H1 (cell line): ENCODE results near the gene MCUB. TPM values are rescaled to one million over a fixed set of nuclear protein-coding genes. Genes with fewer than 3 reads are reported as not detected.

Experiments
- CTCF ChIA-PET: fragments of 300-600 bp; sonication (Branson Sonifier 250); formaldehyde crosslinking; loops from one replicate; lab custom pipeline; 2021; ENCODE audit not compliant: partially characterized antibody; lab: Charles Lee
- POLR2A ChIA-PET: fragments of 300-600 bp; sonication (Branson Sonifier 250); formaldehyde crosslinking; loops from one replicate; lab custom pipeline; 2021; ENCODE audit warnings: inconsistent platforms; ENCODE audit not compliant: partially characterized antibody; lab: Charles Lee
- DNase-seq, 2 experiments: peaks; one replicate each; pipeline versions ENCODE4 v3.0.0 to v3.0.0-alpha.2; 2010 to 2022; ENCODE audit warnings: low spot score in 2 of 2, low read depth in 1 of 2, mixed read lengths in 1 of 2
- FAIRE-seq: peaks from 2 replicates; lab custom pipeline; 2011; peaks lifted over from hg19 to GRCh38; lab: Jason Lieb, UNC
- H2AFZ ChIP-seq: 2 replicates; pipeline ENCODE4 v1.8.1; 2012; ENCODE audit warnings: low read length, inconsistent platforms
- H2AK5ac ChIP-seq: 2 replicates; pipeline ENCODE4 v1.6.1; 2013; ENCODE audit warnings: low read depth, low read length
- H2BK120ac ChIP-seq: replicated peaks from 2 replicates; pipeline ENCODE3; 2013; ENCODE audit warnings: low read depth, low read length, inconsistent platforms
- H2BK12ac ChIP-seq: 2 replicates; pipeline ENCODE4 v1.6.1; 2013; ENCODE audit warnings: low read depth, low read length
- H2BK15ac ChIP-seq: 2 replicates; pipeline ENCODE4 v1.6.1; 2013; ENCODE audit warnings: low read length
- H2BK20ac ChIP-seq: 2 replicates; pipeline ENCODE4 v1.6.1; 2013; ENCODE audit warnings: low read length
- H2BK5ac ChIP-seq: 2 replicates; pipeline ENCODE4 v1.6.1; 2013; ENCODE audit warnings: low read depth, low read length
- H3K14ac ChIP-seq: 2 replicates; pipeline ENCODE4 v1.6.1; 2013; ENCODE audit warnings: inconsistent platforms; ENCODE audit not compliant: insufficient read length
- H3K18ac ChIP-seq: 2 replicates; pipeline ENCODE4 v1.6.1; 2013; ENCODE audit warnings: low read length; ENCODE audit errors: extremely low read depth
- H3K23ac ChIP-seq: 2 replicates; pipeline ENCODE4 v1.6.1; 2013; ENCODE audit warnings: inconsistent platforms; ENCODE audit not compliant: insufficient read length
- H3K23me2 ChIP-seq: 2 replicates; pipeline ENCODE4 v1.6.1; 2013; ENCODE audit warnings: low read depth, low read length
- H3K27ac ChIP-seq: 2 replicates; pipeline ENCODE4 v1.6.1; 2011; ENCODE audit warnings: low read depth, low read length, inconsistent platforms
- H3K27me3 ChIP-seq, 4 experiments: replicated peaks in 1 of 4; 1 replicate in 1 of 4; 2 replicates in 3 of 4; pipeline versions ENCODE4 v1.6.1 to v1.8.1; 2011 to 2013; ENCODE audit warnings: low read length in 3 of 4, mild to moderate bottlenecking in 3 of 4, inconsistent platforms in 2 of 4, mixed read lengths in 2 of 4, moderate library complexity in 1 of 4; ENCODE audit not compliant: control insufficient read depth in 3 of 4, insufficient read depth in 3 of 4; ENCODE audit errors: extremely low read depth in 1 of 4
- H3K36me3 ChIP-seq, 4 experiments: 2 replicates each; pipeline versions ENCODE4 v1.6.1 to v1.8.1; 2011 to 2013; ENCODE audit warnings: mild to moderate bottlenecking in 4 of 4, low read length in 3 of 4, moderate library complexity in 2 of 4, control low read depth in 1 of 4, inconsistent platforms in 1 of 4; ENCODE audit not compliant: insufficient read depth in 4 of 4, control insufficient read depth in 2 of 4
- H3K4ac ChIP-seq: replicated peaks from 2 replicates; pipeline ENCODE3; 2013; ENCODE audit warnings: low read length, low read depth, mixed read lengths, inconsistent platforms; ENCODE audit not compliant: insufficient read length
- H3K4me1 ChIP-seq, 4 experiments: replicated peaks in 1 of 4; 1 replicate in 1 of 4; 2 replicates in 3 of 4; pipeline versions ENCODE4 v1.6.1 to v1.8.1; 2011 to 2013; ENCODE audit warnings: low read length in 3 of 4, inconsistent platforms in 2 of 4, mixed read lengths in 1 of 4; ENCODE audit not compliant: insufficient read depth in 4 of 4, control insufficient read depth in 3 of 4
- H3K4me2 ChIP-seq, 2 experiments: 2 replicates each; pipeline versions ENCODE4 v1.6.1 to v1.8.1; 2011 to 2013; ENCODE audit warnings: low read depth in 2 of 2, low read length in 2 of 2, control low read depth in 1 of 2, inconsistent platforms in 1 of 2, mild to moderate bottlenecking in 1 of 2; ENCODE audit not compliant: insufficient read depth in 1 of 2
- H3K4me3 ChIP-seq, 4 experiments: fragments of 200-600, 300-600 bp in 1 of 4; sonication (generic), shearing (Covaris generic), sonication (Bioruptor Twin) in 1 of 4; 2 replicates each; pipeline versions ENCODE4 v1.5.1 to v1.8.1; 2011 to 2016; ENCODE audit warnings: low read length in 4 of 4, low read depth in 3 of 4, control low read depth in 2 of 4, inconsistent platforms in 2 of 4, mild to moderate bottlenecking in 2 of 4, mixed read lengths in 1 of 4, moderate library complexity in 1 of 4; ENCODE audit not compliant: insufficient read depth in 2 of 4; ENCODE audit errors: extremely low read depth in 1 of 4
- H3K56ac ChIP-seq: replicated peaks from 2 replicates; pipeline ENCODE3; 2013; ENCODE audit warnings: low read depth, mild to moderate bottlenecking, mixed read lengths, low read length, inconsistent platforms; ENCODE audit not compliant: insufficient read length
- H3K79me1 ChIP-seq: 2 replicates; pipeline ENCODE4 v1.6.1; 2013; ENCODE audit warnings: low read depth, low read length, control low read depth
- H3K79me2 ChIP-seq, 2 experiments: 2 replicates each; pipeline versions ENCODE4 v1.6.1 to v1.8.1; 2012 to 2013; ENCODE audit warnings: low read length in 2 of 2, mild to moderate bottlenecking in 2 of 2, inconsistent platforms in 1 of 2; ENCODE audit not compliant: insufficient read depth in 2 of 2, control insufficient read depth in 1 of 2
- H3K9ac ChIP-seq, 4 experiments: replicated peaks in 1 of 4; 1 replicate in 1 of 4; 2 replicates in 3 of 4; pipeline versions ENCODE4 v1.6.1 to v1.8.1; 2011 to 2013; ENCODE audit warnings: low read depth in 3 of 4, low read length in 3 of 4, control low read depth in 2 of 4, mild to moderate bottlenecking in 2 of 4, moderate library complexity in 2 of 4, inconsistent platforms in 1 of 4; ENCODE audit errors: extremely low read depth in 1 of 4
- H3K9me3 ChIP-seq, 2 experiments: 2 replicates each; pipeline versions ENCODE4 v1.6.1 to v1.8.1; 2012 to 2013; ENCODE audit warnings: mild to moderate bottlenecking in 2 of 2, moderate library complexity in 2 of 2, control low read depth in 1 of 2, inconsistent platforms in 1 of 2, low read depth in 1 of 2, low read length in 1 of 2, mixed read lengths in 1 of 2; ENCODE audit not compliant: insufficient read depth in 2 of 2
- H4K20me1 ChIP-seq, 2 experiments: replicated peaks in 1 of 2; 2 replicates each; pipeline versions ENCODE3 to v1.8.1; 2011 to 2013; ENCODE audit warnings: inconsistent platforms in 2 of 2, low read length in 2 of 2, mild to moderate bottlenecking in 1 of 2; ENCODE audit not compliant: insufficient read depth in 2 of 2, control insufficient read depth in 1 of 2
- H4K5ac ChIP-seq: 2 replicates; pipeline ENCODE4 v1.6.1; 2013; ENCODE audit warnings: low read length, low read depth, mixed read lengths, inconsistent platforms; ENCODE audit not compliant: insufficient read length
- H4K8ac ChIP-seq: 2 replicates; pipeline ENCODE4 v1.8.0; 2013; ENCODE audit warnings: mild to moderate bottlenecking, moderate library complexity, low read length, inconsistent platforms; ENCODE audit not compliant: insufficient read depth; ENCODE audit errors: extremely low read depth
- H4K91ac ChIP-seq: replicated peaks from 2 replicates; pipeline ENCODE3; 2013; ENCODE audit warnings: low read length, mixed read lengths, inconsistent platforms; ENCODE audit not compliant: insufficient read length
- BCL11A ChIP-seq, 2 experiments: IDR thresholded peaks; one replicate each; pipeline ENCODE4 v1.6.1; 2011; ENCODE audit warnings: low read depth in 2 of 2, low read length in 2 of 2, mild to moderate bottlenecking in 2 of 2
- CHD2 ChIP-seq: IDR thresholded peaks from 2 replicates; pipeline ENCODE4 v1.6.1; 2012; ENCODE audit warnings: low read length, improper control_type of control experiment
- HDAC6 ChIP-seq: IDR thresholded peaks from one replicate; pipeline ENCODE4 v1.7.1; 2012; ENCODE audit warnings: low read depth, mild to moderate bottlenecking, inconsistent platforms, low read length, moderate library complexity
- KDM5A ChIP-seq: fragments of 200-600 bp; IDR thresholded peaks from 2 replicates; pipeline ENCODE4 v1.7.1; 2012; ENCODE audit warnings: mild to moderate bottlenecking, low read length, inconsistent platforms, mixed read lengths
- MAX ChIP-seq: IDR thresholded peaks from 2 replicates; pipeline ENCODE4 v1.6.1; 2012; ENCODE audit warnings: inconsistent platforms
- NRF1 ChIP-seq: IDR thresholded peaks from 2 replicates; pipeline ENCODE4 v1.6.1; 2011; ENCODE audit warnings: mild to moderate bottlenecking, low read depth, low read length, improper control_type of control experiment
- TAF7 ChIP-seq: optimal IDR thresholded peaks from 2 replicates; pipeline ENCODE3; 2011; ENCODE audit warnings: low read depth, mild to moderate bottlenecking, inconsistent platforms, low read length, moderate library complexity, borderline replicate concordance
- TEAD4 ChIP-seq: IDR thresholded peaks from 2 replicates; pipeline ENCODE4 v1.6.1; 2012; ENCODE audit warnings: low read depth, low read length, inconsistent platforms, mixed read lengths
- WGBS, 2 experiments: shearing (Covaris generic) in 1 of 2; methylation state at CpG; one replicate each; pipeline versions ENCODE4 v1.1.6 to v1.1.7; 2013 to 2015; ENCODE audit warnings: low lambda C conversion rate in 2 of 2, mixed read lengths in 2 of 2, inconsistent platforms in 1 of 2, low coverage in 1 of 2, missing lambda C conversion rate in 1 of 2; ENCODE audit not compliant: insufficient replicate concordance in 2 of 2, insufficient coverage in 1 of 2, insufficient read length in 1 of 2; ENCODE audit errors: extremely low coverage in 1 of 2, missing lambda C conversion rate in 1 of 2; 5-methylcytosine and 5-hydroxymethylcytosine counted together
- polyA plus RNA-seq, 7 experiments: library from polyadenylated mRNA; depleted of rRNA in 3 of 7; stranded (reverse) in 5 of 7; unstranded in 2 of 7; fragments of >200 nt in 5 of 7; fragments of 200-250 nt in 2 of 7; gene quantifications; 1 replicate in 5 of 7; 2 replicates in 1 of 7; 4 replicates in 1 of 7; pipeline versions ENCODE4 v1.2.1 to v1.2.3, GENCODE V29; 2011 to 2013; ENCODE audit warnings: missing spikeins in 2 of 7, mixed read lengths in 2 of 7
- total RNA-seq: library from RNA; stranded (reverse); fragmentation: NEBNext Ultra II Directional; extraction: Animal tissue kit (Norgen Biotek cat#: 25700); gene quantifications from 2 replicates; pipeline ENCODE4 v1.2.1, GENCODE V29; 2021

The MCUB gene
- total and polyA plus RNA-seq, 2 of the 8 experiments (the other 6 are each of a cell fraction or from before 2014, with no cell fraction given), result 15.2 to 19.4 TPM

- H3K23me2 ChIP-seq, result no peaks in the 10 kb centered on the region
- H2BK20ac ChIP-seq, result no peak overlapping the region
- H2AFZ ChIP-seq, result no peak overlapping the region
- H3K27ac ChIP-seq, result no peak overlapping the region
- H3K4me3 ChIP-seq, result no peak overlapping the region
- H2BK12ac ChIP-seq, result no peak overlapping the region
- H3K14ac ChIP-seq, result no peak overlapping the region
- no peak overlapping the region for H4K8ac ChIP-seq
- WGBS, 2 experiments, result 96% methylated on average over 3 of the region's 6 CpGs; no CpG with 5 or more reads in 1 of the 2 experiments
- no peak overlapping the region for H2BK5ac ChIP-seq
- H4K5ac ChIP-seq, result no peak overlapping the region
- H3K23ac ChIP-seq, result no peak overlapping the region
- H3K79me1 ChIP-seq, result no peaks in the 10 kb centered on the region
- no peak overlapping the region for H3K4me2 ChIP-seq
- peaks cover 0 to 4% (median 1%) of the 10 kb centered on the region in 4 experiments; a peak in 2 of 8 replicates for H3K36me3 ChIP-seq
- FAIRE-seq, result no peak
- H2AK5ac ChIP-seq, result no peak overlapping the region
- TF ChIP-seq TEAD4 (no peak), BCL11A (IDR thresholded peaks at IDR 0.05; ENCODE audit: low read depth in 2 of 2, low read length in 2 of 2) (no peak), CHD2 (no peak), MAX (no peak), TAF7 (no peak), KDM5A (no peak), NRF1 (no peak), HDAC6 (no peak)
- TF ChIP-seq, all 59 proteins: peak for 0
- Histone ChIP-seq H3K9ac (no peak overlapping the region), H3K79me2 (no peaks in the 10 kb centered on the region), H3K27me3 (no peaks in the 10 kb centered on the region), H3K9me3 (peaks cover 0 to 8% of the 10 kb centered on the region in 2 experiments; a peak in 2 of 4 replicates), H2BK15ac (no peak overlapping the region), H3K4me1 (peaks cover 0 to 7% (median 3%) of the 10 kb centered on the region in 4 experiments; a peak in 3 of 7 replicates), H3K56ac (no peak overlapping the region), H3K18ac (no peak overlapping the region), H4K20me1 (no peaks in the 10 kb centered on the region), H3K4ac (no peak overlapping the region), H2BK120ac (no peak overlapping the region), H4K91ac (no peak overlapping the region)
- POLR2A ChIA-PET, result interaction anchor here (1.2 kb wide), 1 partner anchor 19 kb away, joined by 5 read pairs; no protein-coding TSS in a partner anchor
- DNase-seq, result no peak
- CTCF ChIA-PET, result interaction anchor here (0.6 to 1.6 kb wide), 6 partner anchors 18 to 251 kb away, joined by 3 to 4 read pairs (median 3); no protein-coding TSS in a partner anchor
Observed at GRCh38 chr4:109683621-109684253, 123.7 kb downstream of the MCUB start.
